HG03103 (cell line): ENCODE measurements around the gene JPT2.
A peak's percentile ranks its signal among the peaks of the same experiment; 100 is the strongest.
"Not testable (repeated sequence)": the region's sequence is repeated elsewhere in the genome, so short reads cannot be mapped to it uniquely, and the experiment has no call there.

ENCODE experiments used
- ATAC-seq: cut with Tn5 transposase; IDR thresholded peaks from one replicate; pipeline ENCODE4 v1.9.1; 2021; ENCODE audit warnings: low read depth; ENCODE audit not compliant: unreplicated experiment

JPT2 gene

GRCh38 chr16:1705688-1706385 lies 27.8 kb downstream of the JPT2 start, which contains the start of gene MAPK8IP3:
Gene MAPK8IP3 (plus strand): TSS chr16:1706195. CDS start chr16:1706340, 145 bp downstream.
- peak; percentile 72 for ATAC-seq

GRCh38 chr16:1706386-1707192 lies 28.5 kb downstream of the JPT2 start:
- peak; percentile 10 for ATAC-seq

- ATAC-seq = no peak
Observed at GRCh38 chr16:1707193-1707790, 29.2 kb downstream of the JPT2 start.

- ATAC-seq = no peak
Observed at GRCh38 chr16:1708083-1708767, 30.1 kb downstream of the JPT2 start.

- ATAC-seq = no peak
Observed at GRCh38 chr16:1708768-1709180, 30.7 kb downstream of the JPT2 start.

GRCh38 chr16:1709356-1709755 lies 31.3 kb downstream of the JPT2 start:
- ATAC-seq = no peak

- no peak for ATAC-seq
Observed at GRCh38 chr16:1710811-1711507, 32.9 kb downstream of the JPT2 start.

GRCh38 chr16:1712791-1713261 lies 34.7 kb downstream of the JPT2 start:
- ATAC-seq = no peak

GRCh38 chr16:1713331-1713730 lies 35.3 kb downstream of the JPT2 start:
- no peak for ATAC-seq

GRCh38 chr16:1713933-1714332 lies 35.9 kb downstream of the JPT2 start:
- no peak for ATAC-seq

- no peak for ATAC-seq
Observed at GRCh38 chr16:1715220-1715619, 37.1 kb downstream of the JPT2 start.

GRCh38 chr16:1718236-1718635 lies 40.2 kb downstream of the JPT2 start:
- ATAC-seq = not testable (repeated sequence)

- not testable (repeated sequence) for ATAC-seq
Observed at GRCh38 chr16:1719559-1720229, 41.6 kb downstream of the JPT2 start.

GRCh38 chr16:1721372-1721771 lies 43.3 kb downstream of the JPT2 start:
- no peak for ATAC-seq

GRCh38 chr16:1723450-1724147 lies 45.5 kb downstream of the JPT2 start:
- ATAC-seq = no peak

GRCh38 chr16:1724491-1724890 lies 46.4 kb downstream of the JPT2 start:
- no peak for ATAC-seq

GRCh38 chr16:1726661-1727502 lies 48.8 kb downstream of the JPT2 start:
- ATAC-seq = no peak
